Thyroid gland (tissue), 4 donors: ENCODE results near the gene RPL14. TPM values are rescaled to one million over a fixed set of nuclear protein-coding genes. Genes with fewer than 3 reads are reported as not detected.

ENCODE experiments used
- DNase-seq, 2 donors: peaks; one replicate each; pipeline ENCODE4 v3.0.0-alpha.2; 2019
- H3K27ac ChIP-seq, 3 donors: fragments of 200-600 bp; sonication (generic); 1 replicate in 2 of 3; 2 replicates in 1 of 3; pipeline ENCODE4 v1.5.1; 2016 to 2019; ENCODE audit warnings: mild to moderate bottlenecking in 1 of 3, moderate library complexity in 1 of 3
- H3K27me3 ChIP-seq: fragments of 200-600 bp; sonication (generic); one replicate; pipeline ENCODE4 v1.5.1; 2019
- H3K36me3 ChIP-seq, 2 donors: fragments of 200-600 bp; sonication (generic); one replicate each; pipeline ENCODE4 v1.5.1; 2016 to 2019
- H3K4me1 ChIP-seq, 2 donors: fragments of 200-600 bp; sonication (generic); one replicate each; pipeline ENCODE4 v1.5.1; 2017 to 2019
- H3K4me3 ChIP-seq, 3 donors: fragments of 200-600 bp; sonication (generic); replicated peaks in 1 of 3; 1 replicate in 2 of 3; 2 replicates in 1 of 3; pipeline ENCODE4 v1.5.1; 2016; ENCODE audit warnings: mild to moderate bottlenecking in 1 of 3
- H3K9me3 ChIP-seq: fragments of 200-600 bp; sonication (generic); one replicate; pipeline ENCODE4 v1.5.1; 2017
- CTCF ChIP-seq, 6 experiments: fragments of 200-600 bp in 3 of 6; fragments of 450-650 bp in 3 of 6; sonication (generic) in 3 of 6; IDR thresholded peaks; one replicate each; pipeline ENCODE4 v1.5.1; 2016 to 2019; ENCODE audit warnings: antibody characterized with exemption in 6 of 6, mild to moderate bottlenecking in 2 of 6, inconsistent platforms in 1 of 6, moderate library complexity in 1 of 6
- POLR2A ChIP-seq, 2 donors: fragments of 450-650 bp; IDR thresholded peaks; one replicate each; pipeline ENCODE4 v1.6.1; 2017; ENCODE audit warnings: antibody characterized with exemption in 2 of 2, mild to moderate bottlenecking in 2 of 2, moderate library complexity in 1 of 2
- WGBS, 2 donors: methylation state at CpG; one replicate each; pipeline ENCODE4 v1.1.5; 2017; 5-methylcytosine and 5-hydroxymethylcytosine counted together
- intact Hi-C: fragments of 100-400 bp; cut with DNase I; formaldehyde crosslinking; loops from one replicate; pipeline ENCODE4 v1.15.1; 2023
- small RNA-seq: library from RNA; depleted of rRNA; stranded (forward); fragments of <200 nt; gene quantifications from one replicate; pipeline ENCODE3, GENCODE V24; 2016
- total RNA-seq, 4 donors: library from RNA; depleted of rRNA; stranded (reverse); fragments of >200 nt; gene quantifications; one replicate each; pipeline ENCODE4 v1.2.3, GENCODE V29; 2016

RPL14 gene
- total RNA-seq, 4 donors from 2014 or later: 272 to 723 (median 339) TPM

DNA sequence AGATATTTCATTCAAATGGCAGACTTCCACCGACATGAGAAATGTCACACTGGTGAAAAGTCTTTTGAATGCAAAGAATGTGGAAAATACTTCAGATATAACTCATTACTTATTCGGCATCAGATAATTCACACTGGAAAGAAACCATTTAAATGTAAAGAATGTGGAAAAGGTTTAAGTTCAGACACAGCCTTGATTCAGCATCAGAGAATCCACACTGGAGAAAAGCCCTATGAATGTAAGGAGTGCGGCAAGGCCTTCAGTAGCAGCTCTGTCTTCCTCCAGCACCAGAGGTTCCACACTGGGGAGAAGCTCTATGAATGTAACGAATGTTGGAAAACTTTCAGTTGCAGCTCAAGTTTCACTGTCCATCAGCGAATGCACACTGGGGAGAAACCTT lies 59.1 kb downstream of the RPL14 start:
- DNase-seq: no peak

GRCh38 chr3:40518067-40518466 lies 60.9 kb downstream of the RPL14 start:
- H3K9me3 ChIP-seq: no peaks in the 10 kb centered on the region
- TF ChIP-seq CTCF (IDR thresholded peaks at IDR 0.05) (no peak), POLR2A (IDR thresholded peaks at IDR 0.05) (no peak)
- no peak for DNase-seq
- WGBS, 2 donors: 87 to 100% methylated on average over 1 of the region's 1 CpG
- H3K4me1 ChIP-seq: no peaks in the 10 kb centered on the region
- H3K36me3 ChIP-seq: peaks cover 0 to 4% of the 10 kb centered on the region in 2 donors
- intact Hi-C loops: no loop called here
- no peak overlapping the region for H3K4me3 ChIP-seq
- H3K27ac ChIP-seq: no peak overlapping the region
- no peaks in the 10 kb centered on the region for H3K27me3 ChIP-seq

More for the DNA sequence above, 59.1 kb downstream of the RPL14 start:
- TF ChIP-seq POLR2A (IDR thresholded peaks at IDR 0.05) (no peak), CTCF (IDR thresholded peaks at IDR 0.05) (no peak)
- Histone ChIP-seq H3K27me3 (no peaks in the 10 kb centered on the region), H3K27ac (no peak overlapping the region), H3K4me1 (no peaks in the 10 kb centered on the region), H3K9me3 (no peaks in the 10 kb centered on the region), H3K4me3 (no peak overlapping the region), H3K36me3 (peaks cover 0 to 10% of the 10 kb centered on the region in 2 donors)
- WGBS, 2 donors: 88 to 89% methylated on average over 5 of the region's 5 CpGs
- intact Hi-C loops: no loop called here

Small RNAs within 50 kb of the gene (small RNA-seq; reads per million reads assigned to genes)
- gene RNU5B-2P: 0.28 reads per million

Other genes with a start within 250 kb of the RPL14 start
- gene EIF1B, start 147.6 kb upstream of the RPL14 start, total RNA-seq: 10 to 100 TPM; 20.9 to 46.1 (median 24.1) TPM
- gene ENTPD3, start 70.2 kb upstream of the RPL14 start, total RNA-seq: 1 to 10 TPM; 2.1 to 5.7 (median 4.9) TPM
- gene ZNF619, start 19.8 kb downstream of the RPL14 start, total RNA-seq: 10 to 100 TPM in 1 of 4 donors, 1 to 10 TPM in 3; 8.2 to 10.2 (median 9.7) TPM
- gene ZNF620, start 48.7 kb downstream of the RPL14 start, total RNA-seq: 1 to 10 TPM; 5.6 to 8.6 (median 7.0) TPM
- 10 to 100 TPM; 15.8 to 28.1 (median 23.4) TPM for gene ZNF621, start 67.6 kb downstream of the RPL14 start, total RNA-seq